A204.1 (cell line): ENCODE results near the gene URGCP.
"Not testable (repeated sequence)": the region's sequence is repeated elsewhere in the genome, so short reads cannot be mapped to it uniquely, and the experiment has no call there.

Source experiments
- FAIRE-seq: peaks from 2 replicates; lab custom pipeline; 2012; peaks lifted over from hg19 to GRCh38; lab: Jason Lieb, UNC

The URGCP gene

GRCh38 chr7:43872406-43873110, 33.8 kb downstream of the URGCP start:
- FAIRE-seq: no peak

GRCh38 chr7:43871064-43871463, 35.3 kb downstream of the URGCP start:
- FAIRE-seq: no peak

GRCh38 chr7:43870316-43870715, 36.1 kb downstream of the URGCP start:
- no peak for FAIRE-seq

DNA sequence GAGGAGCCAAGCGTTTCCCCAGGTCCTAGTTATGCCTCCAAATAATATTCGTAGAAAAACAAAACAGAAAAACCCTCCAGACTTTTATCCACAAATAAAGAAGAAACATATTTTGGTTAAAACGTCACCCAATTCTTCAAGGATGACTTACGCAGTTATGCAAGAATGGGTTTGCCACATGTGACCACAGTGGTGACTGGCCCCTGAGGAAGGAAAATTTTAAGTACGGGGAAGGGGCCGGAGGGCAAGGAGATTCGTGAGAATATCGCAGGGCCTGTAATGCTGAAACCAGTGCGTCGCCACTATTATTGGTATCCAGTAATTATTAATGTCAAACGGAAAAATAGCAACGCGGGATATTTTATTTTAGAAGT, 36.5 kb downstream of the URGCP start:
- no peak for FAIRE-seq

DNA sequence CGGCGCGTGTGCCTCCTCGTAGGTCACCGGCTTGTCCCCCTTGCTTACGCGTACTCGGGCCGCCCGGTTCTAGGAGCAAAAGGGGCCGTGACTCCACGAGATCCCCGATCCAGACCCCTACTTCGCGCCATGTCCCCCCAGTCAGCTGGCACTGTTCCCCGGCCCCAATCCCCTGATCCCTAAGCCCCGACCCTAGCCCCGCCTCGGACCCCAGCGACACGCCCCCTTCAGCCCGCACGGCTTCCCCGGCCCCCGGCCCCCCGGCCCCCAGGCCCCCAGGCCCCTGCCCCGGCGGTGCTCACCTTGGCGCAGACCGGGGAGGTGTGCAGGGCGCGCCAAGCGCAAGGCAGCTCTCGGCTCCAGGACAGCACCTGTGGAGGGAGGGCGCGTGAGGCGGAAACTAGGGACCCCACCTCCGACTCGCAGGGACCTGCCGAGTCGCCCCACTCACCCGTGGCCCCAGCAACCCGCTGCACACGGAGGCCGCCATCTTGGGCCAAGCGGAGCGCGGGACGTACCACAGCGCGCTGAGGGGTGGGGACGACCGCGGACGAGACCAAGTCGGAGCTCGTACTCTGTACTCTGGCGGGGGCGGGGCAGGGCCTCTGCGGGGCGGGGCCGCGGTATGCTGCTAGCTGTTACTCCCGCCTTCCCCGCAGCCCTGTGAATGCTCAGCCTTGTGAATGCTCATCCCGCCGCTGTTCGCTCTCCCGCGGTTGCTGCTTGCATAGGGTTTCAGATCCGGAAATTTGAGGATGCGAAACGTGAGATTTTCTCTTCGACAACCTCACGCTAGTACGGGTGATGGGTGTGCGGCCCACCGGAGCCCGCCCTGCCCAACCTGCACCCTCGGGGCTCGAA, 37.2 kb downstream of the URGCP start, which contains the start of gene MRPS24:
MRPS24 (minus strand) TSS at position 512 of the 861 bp plus-strand sequence; CDS start at position 490, 22 bp downstream.
- no peak for FAIRE-seq

DNA sequence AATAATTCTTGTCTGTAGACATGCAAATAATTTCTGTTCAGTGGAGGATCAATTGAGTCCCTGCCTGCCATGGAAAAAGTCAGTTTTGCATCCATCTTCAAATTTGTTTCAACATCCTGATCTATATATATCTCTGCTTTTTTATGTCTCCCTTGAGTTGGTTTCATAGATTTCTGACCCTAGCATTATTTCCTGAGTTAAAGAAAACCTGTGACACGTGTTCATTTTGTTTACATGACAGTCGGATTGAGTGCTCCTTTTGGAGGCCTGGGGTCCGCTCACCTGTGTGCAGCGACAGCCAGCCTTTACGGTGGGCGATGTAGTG, 37.8 kb downstream of the URGCP start:
- no peak for FAIRE-seq

DNA sequence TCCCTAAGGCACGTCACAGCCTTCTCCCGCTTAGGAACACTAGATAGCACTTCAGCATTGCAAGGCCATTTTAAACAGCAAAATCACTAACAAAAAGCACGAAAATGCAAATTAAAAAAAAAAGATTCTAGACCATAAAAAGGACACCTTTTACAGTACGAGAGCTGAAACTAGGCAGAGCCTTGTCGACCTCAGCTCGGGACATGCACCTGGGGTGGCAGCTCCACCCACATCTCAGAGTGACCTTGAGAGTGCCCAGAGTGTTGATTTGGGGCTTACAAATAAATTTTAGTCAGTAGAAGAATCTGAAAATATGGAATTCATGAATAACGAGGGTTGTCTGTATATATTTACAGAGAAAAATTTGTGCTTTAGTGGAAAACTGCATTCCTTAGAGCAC, 38.2 kb downstream of the URGCP start:
- FAIRE-seq: no peak

- no peak for FAIRE-seq
Measured at GRCh38 chr7:43865277-43865676, 41.1 kb downstream of the URGCP start.

GRCh38 chr7:43864126-43864525, 42.3 kb downstream of the URGCP start:
- FAIRE-seq: no peak

- no peak for FAIRE-seq
Measured at GRCh38 chr7:43856996-43857395, 49.4 kb downstream of the URGCP start.

GRCh38 chr7:43856316-43856715, 50.1 kb downstream of the URGCP start:
- FAIRE-seq: no peak

GRCh38 chr7:43855176-43855575, 51.2 kb downstream of the URGCP start:
- no peak for FAIRE-seq

- no peak for FAIRE-seq
Measured at GRCh38 chr7:43851805-43852204, 54.6 kb downstream of the URGCP start.

DNA sequence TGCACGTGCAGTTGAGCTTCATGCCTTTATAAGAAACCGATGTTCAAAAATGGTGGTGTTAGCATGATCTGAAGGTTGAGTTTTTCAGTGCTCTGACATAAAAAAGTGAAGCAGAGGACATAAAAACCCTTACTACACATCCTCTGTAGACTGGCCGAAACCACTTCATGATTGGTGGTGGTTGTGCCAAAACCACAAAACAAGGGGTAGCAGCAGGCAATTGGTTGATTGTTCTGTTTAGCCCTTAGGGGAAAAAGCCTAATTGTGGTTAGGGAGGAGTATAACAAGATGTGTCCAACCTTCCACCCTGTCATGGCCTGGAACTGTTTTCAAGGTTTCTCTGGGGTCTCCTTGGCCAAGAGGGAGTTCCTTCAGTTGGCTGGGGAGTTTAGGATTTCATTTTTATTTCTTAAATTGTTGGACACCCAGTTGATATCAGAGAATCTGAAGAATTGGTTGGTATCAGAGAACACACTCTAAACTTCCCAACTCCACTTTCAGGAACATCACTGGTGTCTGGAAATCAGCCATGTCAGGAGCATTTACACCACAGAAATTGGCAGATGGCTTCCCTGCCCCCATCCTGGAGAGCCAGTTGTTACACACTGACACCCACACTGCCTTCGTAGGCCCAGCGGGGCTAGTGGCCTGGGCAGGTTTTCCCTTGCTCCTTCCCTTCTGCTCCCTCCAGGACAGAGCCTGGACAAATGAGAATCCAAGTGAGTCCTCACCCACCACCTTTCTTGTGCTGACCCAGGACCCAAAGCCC, 55.9 kb downstream of the URGCP start:
- FAIRE-seq: no peak

DNA sequence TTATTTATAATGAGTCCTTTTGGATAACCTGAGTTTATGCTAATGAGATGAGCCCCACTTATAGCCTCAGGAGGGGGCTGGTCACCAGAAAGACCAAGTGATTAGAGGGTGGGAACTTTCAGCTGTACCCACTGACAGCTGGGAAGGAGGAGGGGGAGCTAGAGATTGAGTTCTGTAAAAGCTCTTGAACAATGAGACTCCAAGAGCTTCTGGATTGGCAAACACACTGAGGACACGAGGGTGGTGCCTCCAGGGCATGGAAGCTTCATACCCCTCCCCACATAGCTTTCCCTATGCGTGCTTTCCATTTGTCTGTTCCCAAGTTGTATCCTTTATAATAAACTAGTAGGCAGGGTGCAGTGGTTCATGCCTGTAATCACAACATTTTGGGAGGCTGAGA, 57.3 kb downstream of the URGCP start:
- no peak for FAIRE-seq

DNA sequence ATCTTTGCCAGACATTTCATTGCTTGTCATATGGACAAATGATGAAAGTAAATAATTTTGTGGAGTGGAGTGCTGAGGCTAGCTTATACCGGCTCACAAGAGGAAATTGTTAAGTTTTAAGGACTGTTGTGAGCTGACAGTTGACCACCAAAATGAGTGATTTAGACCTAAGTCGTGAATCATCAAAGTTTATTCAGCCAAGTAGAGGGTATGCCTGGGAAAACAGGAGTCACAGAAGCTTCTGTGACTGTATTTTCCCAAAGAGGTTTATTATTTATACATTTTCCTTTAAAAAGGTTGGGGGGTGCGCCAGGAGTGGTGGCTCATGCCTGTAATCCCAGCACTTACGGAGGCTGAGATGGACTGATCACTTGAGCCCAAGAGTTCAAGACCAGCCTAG, 58.9 kb downstream of the URGCP start:
- no peak for FAIRE-seq

GRCh38 chr7:43844662-43845061, 61.7 kb downstream of the URGCP start:
- FAIRE-seq: no peak

DNA sequence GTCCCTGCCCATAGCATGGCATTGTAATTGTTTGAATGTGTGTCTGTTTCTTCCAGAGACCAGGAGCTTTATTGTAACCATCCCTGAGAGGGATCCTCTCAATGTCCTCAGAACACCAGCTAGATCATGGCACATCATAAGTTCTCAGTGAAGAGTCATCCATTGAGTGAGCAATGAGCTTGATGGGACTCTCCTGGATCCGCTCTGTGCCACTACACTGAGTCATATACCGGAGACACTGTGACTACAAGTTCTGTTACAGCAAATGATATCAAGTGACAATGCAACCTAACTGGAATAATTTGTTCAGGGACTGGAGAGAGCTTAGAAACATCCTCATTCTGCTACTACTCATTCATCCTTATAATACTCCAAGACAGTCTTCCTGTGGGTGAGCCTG, 62.1 kb downstream of the URGCP start:
- FAIRE-seq: no peak

- FAIRE-seq: no peak
Measured at GRCh38 chr7:43843296-43843695, 63.1 kb downstream of the URGCP start.

DNA sequence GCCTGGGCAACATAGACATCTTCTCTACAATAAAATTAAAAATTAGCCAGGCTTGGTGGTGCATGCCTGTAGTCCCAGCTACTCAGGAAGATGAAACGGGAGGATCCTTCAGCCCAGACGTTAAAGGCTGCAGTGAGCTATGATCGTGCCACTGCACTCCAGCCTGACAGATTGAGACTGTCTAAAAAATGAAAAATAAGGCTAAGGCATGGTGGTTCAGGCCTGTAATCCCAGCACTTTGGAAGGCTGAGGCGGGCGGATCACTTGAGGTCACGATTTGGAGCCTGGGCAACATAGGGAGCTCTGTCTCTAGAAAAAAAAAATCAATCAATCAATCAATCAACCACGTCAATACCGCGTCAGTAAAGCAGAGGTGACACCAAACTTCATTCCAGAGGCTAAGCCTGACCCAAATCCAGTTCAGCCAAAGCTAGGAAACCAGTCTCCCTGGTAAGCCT, 68.2 kb downstream of the URGCP start:
- no peak for FAIRE-seq

DNA sequence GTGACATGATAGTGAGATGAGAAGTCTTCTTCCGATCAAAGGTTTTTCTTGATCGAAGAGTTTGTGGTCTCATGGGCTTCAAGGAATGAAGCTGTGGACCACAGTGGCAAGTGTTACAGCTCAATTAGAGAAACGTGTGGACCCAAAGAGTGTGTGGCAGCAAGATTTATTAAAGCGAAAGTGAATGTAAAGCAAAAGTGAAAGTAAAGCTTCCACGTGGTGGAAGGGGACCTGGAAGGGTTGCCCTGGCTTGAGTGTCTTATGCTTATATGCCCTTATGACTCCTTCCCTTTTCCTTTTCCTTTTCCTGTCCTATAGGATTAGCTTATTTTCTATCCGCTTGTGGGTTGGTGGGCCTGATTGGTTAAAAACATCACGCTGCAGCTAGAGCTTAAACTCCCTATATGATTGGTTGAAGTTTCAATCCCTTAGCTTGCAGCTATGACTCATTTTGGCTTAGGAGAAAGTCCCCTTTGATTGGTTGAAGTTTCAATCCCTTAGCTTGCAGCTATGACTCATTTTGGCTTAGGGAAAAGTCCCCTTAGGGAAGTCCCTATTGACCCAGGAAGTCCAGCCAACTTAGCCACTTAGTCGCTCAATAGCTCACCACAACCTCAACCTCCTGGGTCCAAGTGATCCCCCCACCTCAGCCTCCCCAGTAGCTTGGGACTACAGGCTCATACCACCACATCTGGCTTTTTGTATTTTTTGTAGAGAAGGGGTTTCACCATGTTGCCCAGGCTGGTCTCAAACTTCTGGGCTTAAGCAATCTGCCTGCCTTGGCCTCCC, 71.7 kb downstream of the URGCP start:
- FAIRE-seq: no peak

GRCh38 chr7:43830917-43831316, 75.5 kb downstream of the URGCP start:
- not testable (repeated sequence) for FAIRE-seq
